Ascending aorta (tissue), 2 donors: ENCODE data around the gene RXYLT1. TPM values are rescaled to one million over a fixed set of nuclear protein-coding genes. Genes with fewer than 3 reads are reported as not detected.

Experiments
- DNase-seq, 2 donors: peaks; one replicate each; pipeline ENCODE4 v3.0.0-alpha.2; 2019; ENCODE audit warnings: low spot score in 2 of 2
- H3K27ac ChIP-seq, 2 donors: fragments of 200-600 bp; sonication (generic); one replicate each; pipeline ENCODE4 v1.5.1; 2016 to 2017; ENCODE audit warnings: mild to moderate bottlenecking in 1 of 2
- H3K27me3 ChIP-seq: fragments of 200-600 bp; sonication (generic); one replicate; pipeline ENCODE4 v1.5.1; 2017
- H3K36me3 ChIP-seq, 2 donors: fragments of 200-600 bp; sonication (generic); one replicate each; pipeline ENCODE4 v1.5.1; 2016
- H3K4me1 ChIP-seq, 2 donors: fragments of 200-600 bp; sonication (generic); one replicate each; pipeline ENCODE4 v1.5.1; 2016 to 2017; ENCODE audit warnings: mild to moderate bottlenecking in 1 of 2
- H3K4me3 ChIP-seq, 2 donors: fragments of 200-600 bp; sonication (generic); one replicate each; pipeline ENCODE4 v1.5.1; 2016 to 2017; ENCODE audit warnings: mild to moderate bottlenecking in 1 of 2
- H3K9me3 ChIP-seq, 2 donors: fragments of 200-600 bp; sonication (generic); one replicate each; pipeline ENCODE4 v1.5.1; 2016
- CTCF ChIP-seq, 3 experiments: fragments of 200-600 bp in 2 of 3; fragments of 450-650 bp in 1 of 3; sonication (generic) in 2 of 3; IDR thresholded peaks; one replicate each; pipeline ENCODE4 v1.5.1; 2016 to 2019; ENCODE audit warnings: antibody characterized with exemption in 3 of 3, mild to moderate bottlenecking in 1 of 3, moderate library complexity in 1 of 3
- intact Hi-C: fragments of 100-400 bp; cut with DNase I; formaldehyde crosslinking; loops from one replicate; pipeline ENCODE4 v1.15.1; 2023
- total RNA-seq: library from RNA; depleted of rRNA; stranded (reverse); fragments of >200 nt; gene quantifications from one replicate; pipeline ENCODE4 v1.1.0, GENCODE V29; 2016

RXYLT1 gene
- total RNA-seq, 1 donor from 2014 or later: 1.5 TPM

GRCh38 chr12:63848450-63848849 is 68.7 kb downstream of the RXYLT1 start:
- no peak for TF ChIP-seq CTCF (IDR thresholded peaks at IDR 0.05)
- H3K27me3 ChIP-seq: no peaks in the 10 kb centered on the region
- H3K27ac ChIP-seq: no peak overlapping the region
- H3K4me3 ChIP-seq: no peak overlapping the region
- DNase-seq: no peak
- H3K9me3 ChIP-seq: no peaks in the 10 kb centered on the region
- intact Hi-C loops: loop anchor here (10.0 kb wide), 1 partner anchor 1384 kb away; the partner anchor contains the start of gene MON2
- H3K4me1 ChIP-seq: peaks cover 0 to 4% of the 10 kb centered on the region in 2 donors
- no peaks in the 10 kb centered on the region for H3K36me3 ChIP-seq

- DNase-seq: no peak
- Histone ChIP-seq H3K4me1 (peaks cover 0 to 4% of the 10 kb centered on the region in 2 donors), H3K27me3 (no peaks in the 10 kb centered on the region), H3K9me3 (no peaks in the 10 kb centered on the region), H3K27ac (no peak overlapping the region), H3K36me3 (no peaks in the 10 kb centered on the region), H3K4me3 (no peak overlapping the region)
- TF ChIP-seq CTCF (IDR thresholded peaks at IDR 0.05): no peak
- intact Hi-C loops: loop anchor here (10.0 kb wide), 1 partner anchor 1384 kb away; the partner anchor contains the start of gene MON2
These were observed 69.5 kb downstream of the RXYLT1 start for GRCh38 chr12:63849106-63849620.

- no peaks in the 10 kb centered on the region for H3K36me3 ChIP-seq
- no peak for DNase-seq
- no peak for TF ChIP-seq CTCF (IDR thresholded peaks at IDR 0.05)
- intact Hi-C loops: loop anchor here (10.0 kb wide), 1 partner anchor 1385 kb away; the partner anchor contains the start of gene MON2
- no peak overlapping the region for H3K4me3 ChIP-seq
- no peaks in the 10 kb centered on the region for H3K9me3 ChIP-seq
- H3K27ac ChIP-seq: no peak overlapping the region
- peaks cover 0 to 4% of the 10 kb centered on the region in 2 donors for H3K4me1 ChIP-seq
- H3K27me3 ChIP-seq: no peaks in the 10 kb centered on the region
These were observed 69.9 kb downstream of the RXYLT1 start for GRCh38 chr12:63849641-63850040.

- Histone ChIP-seq H3K4me1 (no peaks in the 10 kb centered on the region), H3K36me3 (no peaks in the 10 kb centered on the region), H3K27me3 (no peaks in the 10 kb centered on the region), H3K9me3 (no peaks in the 10 kb centered on the region), H3K4me3 (no peak overlapping the region), H3K27ac (no peak overlapping the region)
- no peak for DNase-seq
- intact Hi-C loops: no loop called here
- TF ChIP-seq CTCF (IDR thresholded peaks at IDR 0.05): no peak
These were observed 74.3 kb downstream of the RXYLT1 start for GRCh38 chr12:63853978-63854377.

GRCh38 chr12:63855299-63855698 is 75.6 kb downstream of the RXYLT1 start:
- intact Hi-C loops: no loop called here
- Histone ChIP-seq H3K27me3 (no peaks in the 10 kb centered on the region), H3K4me1 (no peaks in the 10 kb centered on the region), H3K9me3 (no peaks in the 10 kb centered on the region), H3K4me3 (no peak overlapping the region), H3K27ac (no peak overlapping the region), H3K36me3 (no peaks in the 10 kb centered on the region)
- DNase-seq: no peak
- no peak for TF ChIP-seq CTCF (IDR thresholded peaks at IDR 0.05)
